GM18502 (cell line): ENCODE data around the gene TNS3.
"Not testable (repeated sequence)": the region's sequence is repeated elsewhere in the genome, so short reads cannot be mapped to it uniquely, and the experiment has no call there.

Experiments
- ATAC-seq: cut with Tn5 transposase; IDR thresholded peaks from one replicate; pipeline ENCODE4 v1.9.1; 2021; ENCODE audit warnings: mild to moderate bottlenecking; ENCODE audit not compliant: unreplicated experiment, poor library complexity

The TNS3 gene

DNA sequence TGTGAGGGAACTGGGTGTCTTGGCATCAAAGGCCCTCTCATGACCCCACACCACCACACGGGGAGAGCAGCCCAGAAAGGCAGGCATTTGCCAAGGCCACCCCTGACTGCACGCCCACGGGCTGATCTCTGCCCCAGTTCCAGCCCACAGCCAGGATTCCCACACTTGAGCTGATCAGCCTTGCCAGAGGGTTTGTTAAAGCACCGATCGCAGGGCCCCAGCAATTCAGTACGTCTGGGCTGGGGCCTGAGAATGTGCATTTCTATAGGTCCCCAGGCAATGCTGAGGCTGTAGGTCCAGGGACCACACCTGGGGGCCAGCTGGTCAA lies 103.9 kb downstream of the TNS3 start:
- ATAC-seq, result no peak

DNA sequence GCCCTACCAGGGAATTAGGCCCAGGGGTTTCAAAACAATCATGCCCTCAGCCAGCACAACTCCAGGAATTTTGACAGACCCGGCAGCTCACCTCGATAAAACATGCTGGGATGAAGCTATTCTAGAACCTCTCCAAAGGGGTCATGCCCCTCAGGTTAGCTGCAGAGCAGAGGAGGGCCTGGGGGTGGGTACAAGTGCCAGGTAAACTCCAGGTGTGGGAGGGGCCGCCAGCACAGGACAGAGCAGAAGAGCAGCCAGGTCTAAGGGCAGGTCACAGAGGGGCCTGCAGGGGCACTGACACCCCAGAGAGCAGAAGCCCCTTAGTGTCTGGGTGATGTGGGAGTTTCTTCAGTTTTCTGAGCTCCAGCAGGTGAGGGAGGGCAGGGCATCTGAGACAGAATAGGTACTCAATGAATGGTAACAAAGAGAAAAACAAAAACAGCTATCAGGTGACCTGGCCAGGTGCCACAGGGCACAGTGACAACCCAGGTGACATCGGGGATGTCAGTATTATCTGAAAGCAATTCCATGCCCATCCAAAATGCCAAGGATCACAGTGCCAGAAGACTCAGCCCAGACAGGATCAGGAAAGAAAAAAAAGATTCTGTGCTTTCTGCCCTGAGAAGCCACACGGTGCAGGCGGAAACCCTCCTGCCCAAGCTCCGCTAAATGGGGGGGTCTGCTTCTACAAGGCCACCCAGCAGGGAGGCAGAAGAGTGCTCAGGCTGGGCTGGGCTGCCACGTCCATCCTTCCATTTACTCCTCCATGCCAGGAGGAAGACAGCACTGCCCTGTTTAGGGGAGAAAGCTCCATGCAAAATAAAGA lies 104.5 kb downstream of the TNS3 start:
- no peak for ATAC-seq

DNA sequence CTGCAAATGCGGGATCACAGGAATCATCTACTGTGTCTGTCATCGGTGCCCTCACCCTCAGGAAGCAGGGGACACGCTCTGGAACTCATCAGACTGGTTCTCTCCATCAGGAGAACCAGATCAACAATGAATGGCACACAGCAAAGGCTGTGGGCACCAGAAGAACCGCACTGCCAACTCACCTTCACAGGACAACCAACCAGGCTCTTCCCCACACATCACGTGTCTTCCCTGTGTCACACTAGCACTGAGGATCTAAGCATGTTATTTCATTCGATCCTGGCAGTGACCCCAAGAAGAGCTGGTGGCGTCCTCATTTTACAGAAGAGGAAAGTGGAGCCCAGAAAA lies 106.1 kb downstream of the TNS3 start:
- ATAC-seq, result no peak

DNA sequence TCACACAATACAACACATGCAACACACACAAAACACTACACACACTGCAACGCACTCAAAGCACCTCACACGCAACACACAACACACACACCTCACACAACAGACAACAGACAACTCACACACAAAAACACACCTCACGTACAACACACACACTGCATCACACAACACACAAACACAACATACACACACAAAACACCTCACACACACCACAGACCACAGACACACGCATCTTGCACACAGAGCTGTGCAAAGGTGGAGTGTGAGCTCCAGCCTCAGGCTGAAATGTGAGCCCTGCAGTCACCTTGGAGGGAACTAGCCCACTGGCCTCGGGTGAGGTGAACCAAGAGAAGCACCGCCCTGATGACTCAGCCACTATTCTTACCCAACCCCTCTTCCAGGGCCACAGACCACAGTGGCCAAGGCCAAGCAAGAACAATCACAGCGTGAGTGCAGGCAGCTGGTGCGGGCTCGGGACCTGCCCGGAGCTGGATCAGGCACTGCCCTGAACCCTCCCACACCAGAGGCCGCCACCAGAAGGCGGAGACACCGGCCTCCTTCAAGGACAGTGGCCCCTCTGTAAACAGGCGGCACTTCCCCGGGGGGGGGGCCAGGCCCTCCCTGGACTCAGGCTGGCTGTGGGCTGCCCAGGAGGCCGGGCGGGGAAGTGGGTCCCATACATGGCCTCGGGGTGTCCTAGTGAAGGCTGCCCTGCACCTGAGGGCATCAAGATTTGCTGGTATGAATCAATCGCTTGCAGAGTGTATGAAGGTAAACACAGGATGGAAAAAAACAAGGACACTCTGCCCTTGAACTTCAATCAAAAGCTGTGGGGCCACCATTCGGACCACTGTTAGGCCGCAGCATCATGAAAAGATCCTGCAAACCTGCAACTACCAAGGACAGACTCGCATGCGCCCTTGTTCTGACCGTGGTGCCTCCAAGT lies 106.7 kb downstream of the TNS3 start:
- peak; percentile 93 for ATAC-seq

DNA sequence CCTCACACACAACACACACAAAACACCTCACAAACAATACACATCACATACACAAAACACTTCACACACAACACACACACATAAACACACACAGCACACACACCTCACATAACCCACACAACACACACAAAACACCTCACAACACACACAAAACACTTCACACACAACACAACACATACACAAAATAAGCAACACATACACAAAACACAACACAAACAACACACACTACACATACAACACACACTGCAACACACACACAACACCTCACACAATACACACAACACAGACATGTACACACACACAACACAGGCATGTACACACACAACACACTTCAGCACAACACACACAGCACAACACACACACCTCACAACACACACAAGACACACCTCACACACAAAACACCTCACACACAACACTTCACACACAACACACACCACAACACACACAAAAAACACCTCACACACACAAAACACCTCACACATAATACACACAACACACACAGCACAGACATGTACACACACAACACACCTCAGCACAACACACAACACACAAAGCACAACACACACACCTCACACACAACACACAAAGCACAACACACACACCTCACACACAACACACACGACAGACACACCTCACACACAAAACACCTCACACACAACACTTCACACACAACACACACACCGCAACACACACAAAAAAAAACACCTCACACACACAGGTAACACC lies 107.5 kb downstream of the TNS3 start:
- ATAC-seq, result no peak

DNA sequence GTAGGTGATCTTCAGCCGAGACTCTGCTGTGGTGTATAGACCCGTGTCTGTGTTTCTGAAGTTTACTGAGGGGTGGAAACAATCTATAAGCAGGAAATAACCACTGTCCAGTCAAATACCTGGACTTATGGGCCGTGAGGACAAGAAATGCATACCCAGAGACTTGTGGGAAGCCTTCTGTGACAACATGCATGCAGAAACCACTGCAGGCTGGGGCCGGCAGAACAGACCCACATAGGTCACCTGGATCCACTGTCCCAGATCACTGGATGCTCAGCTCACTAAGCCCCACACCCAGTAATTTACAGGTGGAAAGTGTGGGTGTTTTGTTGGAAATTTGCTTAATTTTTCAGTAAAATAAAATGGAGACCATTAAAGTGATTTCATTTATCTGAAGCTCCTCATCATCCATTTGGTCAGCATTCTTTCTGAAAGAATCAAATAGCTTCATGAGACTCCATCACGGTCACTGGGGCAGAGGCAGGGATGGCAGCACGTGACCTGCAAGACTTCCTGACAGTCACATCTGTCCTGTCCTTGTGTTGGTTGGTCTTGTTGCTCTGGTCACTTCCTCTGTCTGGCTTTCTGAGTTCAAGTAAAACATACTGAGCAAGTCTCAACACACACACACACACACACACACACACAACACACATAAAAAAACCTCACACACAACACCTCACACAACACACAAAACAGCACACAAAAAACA lies 108.3 kb downstream of the TNS3 start:
- ATAC-seq, result no peak

DNA sequence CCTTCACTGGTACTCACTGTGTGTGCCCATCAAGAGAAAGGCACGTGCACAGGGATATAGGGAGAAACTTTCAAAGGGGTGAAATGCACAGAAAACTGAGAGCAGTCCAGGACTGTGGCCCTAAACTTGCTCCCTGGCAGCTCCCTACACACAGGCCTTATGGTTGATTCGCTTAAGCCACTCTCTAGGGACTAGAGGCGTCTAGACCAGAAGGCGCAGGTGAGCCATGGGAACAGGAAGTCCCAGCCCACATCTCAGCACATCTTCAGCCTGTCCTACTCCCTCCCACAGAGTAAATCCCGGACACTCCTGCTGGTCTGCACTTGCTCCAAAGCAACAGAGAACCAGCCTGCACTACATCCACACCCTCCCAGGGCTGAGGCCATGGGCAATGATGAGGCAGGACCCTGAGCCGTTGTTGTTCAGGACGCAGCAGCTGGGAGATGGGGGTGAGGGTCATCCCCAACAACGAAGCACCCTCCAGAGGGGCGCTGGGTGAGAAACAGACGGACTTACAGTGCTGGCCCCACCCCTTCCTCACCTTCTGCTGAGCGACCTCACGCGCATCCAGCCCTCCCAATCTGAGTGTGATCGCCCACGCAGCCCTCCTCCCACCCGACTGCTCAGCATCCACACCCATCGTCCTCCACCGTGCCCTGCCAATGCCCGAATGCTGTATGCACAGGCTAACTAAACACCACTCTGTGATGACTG lies 109.3 kb downstream of the TNS3 start:
- no peak for ATAC-seq

DNA sequence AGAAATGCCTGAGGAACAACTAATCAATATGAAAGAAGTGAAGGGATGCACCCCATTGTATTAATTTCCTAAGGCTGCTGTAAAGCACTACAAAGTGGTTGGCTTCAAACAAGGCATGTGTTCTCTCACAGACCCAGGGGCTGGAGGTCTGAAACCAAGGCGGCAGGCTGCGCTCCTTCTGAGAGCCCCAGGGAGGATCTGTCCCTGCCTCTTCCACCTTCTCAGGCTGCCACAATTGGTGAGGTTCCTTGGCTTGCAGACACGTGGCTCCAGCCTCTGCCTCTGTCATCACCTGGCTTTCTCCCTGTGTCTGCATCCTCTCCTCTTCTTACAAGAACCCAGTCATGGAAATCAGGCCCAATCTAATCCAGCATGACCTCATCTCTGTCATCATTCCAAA lies 110.1 kb downstream of the TNS3 start:
- ATAC-seq, result no peak

DNA sequence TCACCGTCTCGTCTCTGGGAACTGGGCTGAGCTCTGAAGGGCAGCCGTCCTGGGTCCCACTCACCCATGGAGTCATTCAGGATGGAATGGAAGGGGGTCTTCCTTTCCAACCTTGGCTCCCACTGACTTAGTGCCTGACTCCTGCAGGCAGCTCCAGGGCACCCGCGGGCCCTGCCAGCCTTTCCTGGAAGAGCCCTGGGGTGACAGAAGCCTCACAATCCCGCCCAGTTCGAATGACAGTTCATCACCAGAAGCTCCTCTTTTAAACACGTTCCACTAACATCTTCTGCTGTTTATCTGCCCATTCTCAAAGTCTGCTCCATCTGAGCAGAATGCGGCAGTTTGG lies 110.6 kb downstream of the TNS3 start:
- ATAC-seq, result no peak

DNA sequence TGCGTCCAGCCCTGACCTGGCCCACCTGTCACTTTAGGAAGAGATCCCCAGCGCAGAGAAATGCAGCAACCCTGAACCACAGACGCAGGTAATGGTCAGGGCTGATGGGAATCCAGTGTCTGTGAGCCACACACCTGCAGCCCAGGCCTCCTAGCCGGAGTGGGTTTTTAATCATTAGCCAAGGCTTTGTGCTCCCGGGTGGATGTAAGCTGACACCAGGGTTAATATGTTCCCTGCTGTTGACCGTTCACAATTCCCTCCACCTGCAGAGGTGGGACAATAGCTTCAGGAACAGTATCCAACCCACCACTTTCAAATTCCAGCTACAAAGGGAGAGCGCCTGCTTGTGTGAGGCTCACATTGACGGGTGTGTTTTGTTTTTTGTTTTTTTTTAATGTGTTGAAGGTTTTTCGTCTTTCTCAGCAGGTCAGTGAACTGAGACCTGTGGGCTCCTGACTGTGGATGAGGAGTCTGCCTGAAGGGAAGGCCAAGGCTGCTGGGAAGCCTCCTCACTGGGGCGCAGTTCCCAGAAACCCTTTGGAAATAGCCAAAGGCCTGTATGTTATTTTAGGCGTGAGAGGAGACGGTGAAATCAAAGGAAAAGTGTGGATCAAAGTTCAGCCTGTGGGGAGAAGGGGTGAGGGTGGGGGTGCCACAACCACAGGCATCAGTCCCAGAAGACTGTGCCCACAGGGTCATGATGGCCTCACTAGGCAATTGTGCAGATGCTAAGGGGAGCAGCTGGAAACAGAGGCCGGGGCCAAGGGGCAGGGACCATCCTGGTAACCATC lies 111.1 kb downstream of the TNS3 start:
- no peak for ATAC-seq

DNA sequence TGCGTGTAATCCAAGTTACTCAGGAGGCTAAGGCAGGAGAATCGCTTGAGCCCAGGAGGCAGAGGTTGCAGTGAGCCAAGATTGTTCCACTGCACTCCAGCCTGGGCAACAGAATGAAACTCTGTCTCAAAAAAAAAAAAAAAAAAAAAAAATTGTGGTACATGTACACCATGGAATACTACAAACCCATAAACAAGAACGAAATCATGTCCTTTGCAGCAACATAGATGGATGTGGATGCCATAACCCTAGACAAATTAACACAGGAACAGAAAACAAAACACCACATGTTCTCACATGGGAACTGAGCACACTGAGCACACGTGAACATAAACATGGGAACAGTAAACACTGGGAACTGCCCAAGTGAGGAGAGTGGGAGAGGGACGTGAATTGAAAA lies 112.1 kb downstream of the TNS3 start:
- not testable (repeated sequence) for ATAC-seq

DNA sequence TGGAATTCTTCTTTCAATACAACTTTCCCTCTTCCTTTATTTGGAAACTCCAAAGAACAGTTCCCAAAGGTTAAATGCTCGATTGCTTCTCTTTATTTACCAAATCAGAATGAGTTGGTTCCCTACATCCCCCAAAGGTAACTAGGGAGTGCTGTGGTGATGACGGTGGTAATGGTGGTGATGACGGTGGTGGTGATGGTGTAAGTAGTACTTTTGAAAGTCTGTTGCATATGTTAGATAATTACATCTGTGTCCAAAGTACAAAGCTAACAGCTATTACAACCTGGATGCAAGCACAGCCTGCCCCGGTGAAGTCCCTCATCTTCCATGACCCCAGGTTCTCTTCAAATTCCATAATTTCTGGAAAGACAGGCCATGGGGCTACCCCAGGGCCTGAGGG lies 115.1 kb downstream of the TNS3 start:
- no peak for ATAC-seq

DNA sequence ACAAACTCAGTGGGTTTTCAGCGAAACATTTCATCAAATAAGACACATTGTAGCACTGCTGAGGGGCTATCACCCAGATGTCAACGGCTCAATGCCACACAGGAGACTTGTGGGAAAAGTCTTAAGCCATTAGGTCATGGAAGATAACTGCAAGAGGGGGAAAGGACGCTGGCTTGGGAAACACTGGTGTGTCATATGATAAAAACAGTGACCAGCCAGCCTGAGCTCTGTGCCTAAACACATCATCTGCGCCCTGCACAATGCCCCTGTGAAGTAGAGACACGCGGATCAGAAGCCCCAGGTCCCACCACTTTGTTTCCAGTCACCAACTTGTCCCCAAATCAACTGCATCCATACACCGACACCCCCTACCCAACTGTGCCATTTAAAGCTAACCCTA lies 116.7 kb downstream of the TNS3 start:
- no peak for ATAC-seq

DNA sequence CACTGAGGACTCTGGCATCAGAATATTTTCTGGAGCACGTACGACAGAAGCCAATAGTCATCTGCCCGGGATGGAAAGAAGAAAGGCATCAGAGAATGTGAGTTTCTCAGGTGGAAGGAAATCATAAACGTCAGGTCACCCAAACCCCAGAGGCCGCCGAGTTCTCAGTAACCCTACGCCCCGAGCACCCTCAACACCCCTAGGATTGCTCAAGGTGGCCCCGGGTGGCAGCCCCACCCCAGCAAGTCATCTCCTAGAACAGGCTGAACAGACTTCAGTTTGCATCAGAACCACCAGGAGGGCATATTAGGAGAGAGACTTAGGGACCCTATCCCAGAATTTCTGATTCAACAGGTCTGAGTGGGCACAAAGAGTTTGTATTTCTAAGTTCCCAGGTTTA lies 117.6 kb downstream of the TNS3 start:
- ATAC-seq, result no peak

DNA sequence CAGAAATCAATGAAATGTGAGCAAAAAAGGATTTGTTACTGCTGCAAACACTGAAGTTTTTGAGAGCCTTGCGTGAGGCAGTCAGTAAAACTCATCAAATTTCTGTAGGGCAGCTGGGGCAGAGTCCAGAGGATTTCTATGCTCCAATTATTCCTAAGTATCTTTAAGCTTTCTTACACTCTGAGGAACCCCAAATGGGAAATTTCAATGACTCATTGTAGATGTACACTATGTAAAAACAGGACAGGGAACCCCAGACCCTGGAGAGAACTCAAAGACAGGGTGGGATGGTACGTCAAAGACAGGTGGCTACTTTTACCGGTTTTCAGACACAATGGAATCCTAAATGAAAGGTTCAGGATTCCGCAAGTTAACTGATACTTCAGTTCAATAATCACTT lies 120.2 kb downstream of the TNS3 start:
- ATAC-seq, result no peak

DNA sequence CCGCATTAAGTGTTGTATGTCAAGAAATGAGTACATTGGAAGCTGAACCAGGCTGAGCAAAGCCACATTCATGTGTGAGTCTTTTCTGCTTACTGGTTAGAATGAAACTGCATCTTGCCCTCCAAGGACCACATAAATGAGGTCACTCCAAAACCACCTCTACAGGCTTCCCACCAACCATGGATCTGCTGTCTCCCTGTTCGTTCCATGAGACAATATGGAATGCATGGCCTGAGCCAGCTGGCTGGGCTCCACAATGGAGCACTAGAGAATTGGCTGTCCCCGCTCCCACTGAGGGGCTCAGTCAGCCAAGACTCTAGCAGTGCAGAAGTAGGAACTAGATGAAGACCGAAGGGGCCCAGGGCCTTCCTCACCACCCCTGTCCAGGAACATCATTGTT lies 120.8 kb downstream of the TNS3 start:
- ATAC-seq, result no peak

DNA sequence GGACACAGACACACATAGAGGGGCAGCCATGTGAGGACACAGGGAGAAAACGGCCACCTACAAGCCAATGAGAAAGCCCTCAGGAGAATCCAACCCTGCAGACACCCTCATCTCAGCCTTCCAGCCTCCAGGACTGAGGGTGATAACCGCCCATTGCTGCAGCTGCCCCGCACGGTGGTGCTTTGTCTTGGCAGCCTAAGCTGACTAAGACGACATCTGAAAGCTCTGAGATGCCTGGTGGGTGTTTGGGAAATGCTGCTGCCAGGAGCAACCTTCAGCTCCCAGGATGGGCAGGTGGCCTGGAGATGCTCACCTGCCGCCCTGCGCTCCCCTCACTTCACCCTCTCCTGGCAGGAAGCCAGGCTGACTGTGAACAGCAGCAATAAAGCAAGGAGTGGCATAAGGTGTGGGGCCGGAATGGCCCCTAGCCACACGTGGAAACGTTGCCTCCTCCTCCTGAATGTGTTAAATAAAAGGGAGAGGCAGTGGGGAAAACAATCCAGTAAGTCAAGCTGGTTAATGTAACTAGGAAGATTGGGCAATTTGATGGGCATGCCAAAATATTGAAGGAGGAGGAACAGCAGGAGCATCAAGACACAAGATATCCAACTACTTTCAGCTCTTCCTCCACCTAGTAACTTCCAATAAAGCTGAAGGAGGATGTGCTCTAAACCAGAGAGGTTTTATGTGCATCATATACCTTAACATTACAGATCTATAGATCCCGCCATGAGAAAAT lies 121.5 kb downstream of the TNS3 start:
- no peak for ATAC-seq

DNA sequence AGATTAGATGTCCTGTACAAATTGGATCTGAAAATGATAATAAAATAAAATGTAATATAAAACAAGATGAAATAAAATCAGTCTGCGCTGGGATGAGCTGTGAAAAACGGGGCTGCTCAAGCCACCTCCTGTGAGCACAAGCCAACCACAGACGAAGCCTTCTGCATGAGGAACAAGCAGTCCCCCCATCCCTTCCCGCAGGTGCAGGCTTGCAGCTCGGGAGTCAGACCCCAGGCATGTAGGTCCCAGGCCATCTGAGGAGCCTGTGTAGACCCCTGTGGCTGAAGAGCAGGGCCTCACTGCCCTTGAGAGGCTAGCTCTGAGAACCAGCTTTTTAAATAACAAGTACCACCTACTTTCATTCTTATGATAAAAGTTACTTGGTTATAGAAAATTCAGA lies 123.4 kb downstream of the TNS3 start:
- no peak for ATAC-seq

DNA sequence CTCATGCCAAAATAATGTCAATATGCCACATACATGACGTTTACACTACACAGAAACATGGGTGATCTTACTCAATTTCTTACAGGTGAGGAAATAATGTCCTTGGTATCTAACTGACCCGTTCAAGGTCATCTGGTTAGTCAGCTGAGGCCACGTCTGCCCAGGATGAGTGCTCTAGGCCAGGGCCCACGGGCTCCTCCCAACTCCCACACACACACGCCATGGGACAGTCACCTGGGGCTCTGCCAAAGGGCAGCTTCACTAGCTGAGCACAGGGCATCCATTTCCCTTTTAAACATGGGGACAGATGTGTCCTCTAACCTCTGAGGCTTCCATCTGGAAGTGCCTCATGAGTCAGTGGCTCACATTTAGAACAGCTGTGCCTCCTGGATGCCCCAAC lies 123.9 kb downstream of the TNS3 start:
- ATAC-seq, result no peak
